GM12878 (cell line): Measurements from ENCODE around the gene CDR2L. TPM values are rescaled to one million over a fixed set of nuclear protein-coding genes. Genes with fewer than 3 reads are reported as not detected.

Source experiments
- ATAC-seq: fragments of 200-7000 bp; cut with Tn5 transposase; 3 replicates; pipeline ENCODE4 v1.9.1; 2020; ENCODE audit warnings: mild to moderate bottlenecking, moderate library complexity
- BruUV-seq: library from RNA; stranded (reverse); fragments of 400-500 nt; replicated peaks from 2 replicates; lab custom pipeline; 2021; lab: Mats Ljungman, UMichigan
- CTCF ChIA-PET: fragments of 300-600 bp; sonication (Branson Sonifier 250); formaldehyde crosslinking; extraction: SDS; loops from one replicate; lab custom pipeline; 2021; ENCODE audit warnings: inconsistent platforms; lab: Yijun Ruan, JAX
- POLR2A ChIA-PET: fragments of 350-600 bp; formaldehyde crosslinking; extraction: SDS; loops from one replicate; lab custom pipeline; 2021; ENCODE audit warnings: inconsistent platforms; lab: Charles Lee
- RAD21 ChIA-PET: fragments of 300-600 bp; sonication (Branson Sonifier 250); formaldehyde crosslinking; loops from one replicate; lab custom pipeline; 2023; ENCODE audit warnings: antibody characterized with exemption; ENCODE audit not compliant: unreplicated experiment; lab: Charles Lee
- SMC1A ChIA-PET: fragments of 300-600 bp; sonication (Branson Sonifier 250); formaldehyde crosslinking; loops from one replicate; lab custom pipeline; 2023; ENCODE audit not compliant: unreplicated experiment, uncharacterized antibody; lab: Charles Lee
- DNase-seq: peaks from one replicate; pipeline ENCODE4 v3.0.0-alpha.2; 2011; ENCODE audit warnings: low read depth, low spot score
- FAIRE-seq: peaks from 3 replicates; lab custom pipeline; 2011; peaks lifted over from hg19 to GRCh38; lab: Jason Lieb, UNC
- H2AFZ ChIP-seq: 2 replicates; pipeline ENCODE4 v1.6.0; 2011; ENCODE audit warnings: low read depth, low read length, control low read depth; ENCODE audit not compliant: control insufficient read depth
- H3K27ac ChIP-seq: 2 replicates; pipeline ENCODE4 v1.5.1; 2011; ENCODE audit warnings: control low read depth; ENCODE audit not compliant: control insufficient read depth, insufficient read depth
- H3K27me3 ChIP-seq, 2 experiments: replicated peaks in 1 of 2; 2 replicates each; pipeline versions ENCODE4 v1.6.0 to v1.6.1; 2011; ENCODE audit warnings: low read length in 1 of 2; ENCODE audit not compliant: control insufficient read depth in 2 of 2, insufficient read depth in 2 of 2
- H3K36me3 ChIP-seq, 2 experiments: 2 replicates each; pipeline ENCODE4 v1.5.1; 2011; ENCODE audit warnings: low read length in 1 of 2; ENCODE audit not compliant: control insufficient read depth in 2 of 2, insufficient read depth in 2 of 2
- H3K4me1 ChIP-seq: 2 replicates; pipeline ENCODE4 v1.6.1; 2011; ENCODE audit warnings: mild to moderate bottlenecking, low read length, moderate library complexity, mixed read lengths; ENCODE audit not compliant: control insufficient read depth, insufficient read depth
- H3K4me2 ChIP-seq: 2 replicates; pipeline ENCODE4 v1.6.0; 2011; ENCODE audit warnings: control low read depth; ENCODE audit not compliant: control insufficient read depth, insufficient read depth
- H3K4me3 ChIP-seq: fragments of 200-600 bp; sonication (generic); 2 replicates; pipeline ENCODE4 v1.5.1; 2016
- H3K79me2 ChIP-seq: 2 replicates; pipeline ENCODE4 v1.6.0; 2011; ENCODE audit warnings: low read length; ENCODE audit not compliant: control insufficient read depth, insufficient read depth
- H3K9ac ChIP-seq: 2 replicates; pipeline ENCODE4 v1.8.0; 2011; ENCODE audit warnings: low read length, control low read depth, mixed read lengths; ENCODE audit not compliant: control insufficient read depth, insufficient read depth
- H3K9me3 ChIP-seq: replicated peaks from 3 replicates; pipeline ENCODE4 v1.5.1; 2011; ENCODE audit warnings: mild to moderate bottlenecking, low read length; ENCODE audit not compliant: control insufficient read depth, insufficient read depth
- H4K20me1 ChIP-seq: 2 replicates; pipeline ENCODE4 v1.6.0; 2011; ENCODE audit not compliant: control insufficient read depth, insufficient read depth
- ASH2L ChIP-seq: fragments of 300-600, 200-600 bp; sonication (generic); IDR thresholded peaks from 2 replicates; pipeline ENCODE4 v1.6.1; 2017; ENCODE audit warnings: low read depth, mild to moderate bottlenecking, borderline replicate concordance
- CEBPZ ChIP-seq: fragments of 150-350 bp; IDR thresholded peaks from 2 replicates; pipeline ENCODE4 v1.6.1; 2016; ENCODE audit warnings: low read depth, low read length
- ESRRA ChIP-seq: IDR thresholded peaks from 2 replicates; pipeline ENCODE4 v1.6.1; 2012; ENCODE audit warnings: mild to moderate bottlenecking, low read length, improper control_type of control experiment
- SMARCA5 ChIP-seq: fragments of 450-650 bp; IDR thresholded peaks from 2 replicates; pipeline ENCODE4 v1.6.1; 2017; ENCODE audit warnings: mild to moderate bottlenecking
- SMC3 ChIP-seq: IDR thresholded peaks from 2 replicates; pipeline ENCODE4 v1.6.1; 2011; ENCODE audit warnings: low read length, improper control_type of control experiment, borderline replicate concordance
- STAT1 ChIP-seq: fragments of 450-650 bp; conservative IDR thresholded peaks from 2 replicates; pipeline ENCODE4 v1.6.1; 2014; ENCODE audit warnings: antibody characterized with exemption, mild to moderate bottlenecking
- SUPT20H ChIP-seq: IDR thresholded peaks from 2 replicates; pipeline ENCODE4 v1.6.1; 2011; ENCODE audit warnings: low read depth, mild to moderate bottlenecking, low read length, moderate library complexity, borderline replicate concordance; ENCODE audit not compliant: control insufficient read depth
- WGBS: methylation state at CpG from one replicate; pipeline ENCODE4 v1.1.6; 2016; ENCODE audit warnings: low lambda C conversion rate; ENCODE audit not compliant: insufficient replicate concordance, insufficient coverage; ENCODE audit errors: missing lambda C conversion rate; 5-methylcytosine and 5-hydroxymethylcytosine counted together
- in situ Hi-C: fragments of 300-500 bp; cut with MboI; formaldehyde crosslinking; loops from 9 replicates; pipeline ENCODE4 v1.14.3; 2018; ENCODE audit warnings: mixed read lengths
- intact Hi-C: fragments of 100-400 bp; cut with micrococcal nuclease; formaldehyde crosslinking; loops from one replicate; pipeline ENCODE4 v1.14.2; 2022; ENCODE audit not compliant: unreplicated experiment
- polyA plus RNA-seq, 11 experiments: library from polyadenylated mRNA; depleted of rRNA in 4 of 11; unstranded in 6 of 11; stranded (reverse) in 5 of 11; fragments of >200 nt; fragmentation: Nextera tagmentation in 4 of 11; fragmentation: Illumina TruSeq in 1 of 11; extraction: Ambion mirVana in 4 of 11; extraction: Trizol in 1 of 11; gene quantifications; 1 replicate in 1 of 11; 2 replicates in 10 of 11; pipeline versions ENCODE4 v1.2.1 to v1.2.3, GENCODE V29; 2011 to 2016; ENCODE audit warnings: inconsistent platforms in 2 of 11, missing spikeins in 2 of 11, low read depth in 1 of 11
- total RNA-seq, 4 experiments: library from RNA; depleted of rRNA in 3 of 4; stranded (reverse); fragments of >200 nt in 3 of 4; fragmentation: Illumina TruSeq in 1 of 4; extraction: Trizol in 1 of 4; gene quantifications; 2 replicates each; pipeline versions ENCODE4 v1.2.1 to v1.2.3, GENCODE V29; 2013 to 2021
- TF ChIP-seq, protein P1 (sequence below), 3 experiments: IDR thresholded peaks in 2 of 3; conservative IDR thresholded peaks in 1 of 3; 2 replicates each; pipeline ENCODE4 v1.5.1; 2011; ENCODE audit warnings: low read depth in 3 of 3, low read length in 3 of 3, mild to moderate bottlenecking in 3 of 3, control low read depth in 2 of 3, moderate library complexity in 2 of 3, inconsistent platforms in 1 of 3, mixed read lengths in 1 of 3; ENCODE audit not compliant: control insufficient read depth in 2 of 3, insufficient read depth in 1 of 3; ENCODE audit errors: extremely low read depth in 1 of 3

CDR2L gene
- total and polyA plus RNA-seq, 10 of the 15 experiments (the other 5 are each of a cell fraction or from before 2014, with no cell fraction given), result 0.03 to 0.18 (median 0.04) TPM; not detected in 6

GRCh38 chr17:74938194-74938950 lies 49.1 kb upstream of the CDR2L start:
- ChIA-PET RAD21 (interaction anchor here (1.2 kb wide), 1 partner anchor 20 kb away, joined by 4 read pairs; no protein-coding TSS in a partner anchor), CTCF (interaction anchor here (0.7 to 1.8 kb wide), 4 partner anchors 13 to 22 kb away, joined by 3 to 7 read pairs (median 4); partner anchors contain the start of gene OTOP2), POLR2A (interaction anchor here (0.8 kb wide), 1 partner anchor 17 kb away, joined by 3 read pairs; no protein-coding TSS in a partner anchor), SMC1A (no interaction called here)
- intact Hi-C loops, result no loop called here
- no peaks in the 10 kb centered on the region for H3K36me3 ChIP-seq
- no peak overlapping the region for H3K4me2 ChIP-seq
- no peaks in the 10 kb centered on the region for H3K4me1 ChIP-seq
- ATAC-seq (no peak), FAIRE-seq (no peak), DNase-seq (no peak)
- WGBS, result 23% methylated on average over 8 of the region's 8 CpGs
- H4K20me1 ChIP-seq, result no peaks in the 10 kb centered on the region
- H3K27me3 ChIP-seq, result peaks cover 3 to 9% of the 10 kb centered on the region in 2 experiments; a peak in 3 of 4 replicates
- H3K9ac ChIP-seq, result no peak overlapping the region
- H3K27ac ChIP-seq, result no peak overlapping the region
- TF ChIP-seq STAT1 (no peak), SUPT20H (no peak), ASH2L (no peak), ESRRA (no peak), SMARCA5 (no peak), SMC3 (no peak), CEBPZ (no peak)
- TF ChIP-seq, protein P1, sequence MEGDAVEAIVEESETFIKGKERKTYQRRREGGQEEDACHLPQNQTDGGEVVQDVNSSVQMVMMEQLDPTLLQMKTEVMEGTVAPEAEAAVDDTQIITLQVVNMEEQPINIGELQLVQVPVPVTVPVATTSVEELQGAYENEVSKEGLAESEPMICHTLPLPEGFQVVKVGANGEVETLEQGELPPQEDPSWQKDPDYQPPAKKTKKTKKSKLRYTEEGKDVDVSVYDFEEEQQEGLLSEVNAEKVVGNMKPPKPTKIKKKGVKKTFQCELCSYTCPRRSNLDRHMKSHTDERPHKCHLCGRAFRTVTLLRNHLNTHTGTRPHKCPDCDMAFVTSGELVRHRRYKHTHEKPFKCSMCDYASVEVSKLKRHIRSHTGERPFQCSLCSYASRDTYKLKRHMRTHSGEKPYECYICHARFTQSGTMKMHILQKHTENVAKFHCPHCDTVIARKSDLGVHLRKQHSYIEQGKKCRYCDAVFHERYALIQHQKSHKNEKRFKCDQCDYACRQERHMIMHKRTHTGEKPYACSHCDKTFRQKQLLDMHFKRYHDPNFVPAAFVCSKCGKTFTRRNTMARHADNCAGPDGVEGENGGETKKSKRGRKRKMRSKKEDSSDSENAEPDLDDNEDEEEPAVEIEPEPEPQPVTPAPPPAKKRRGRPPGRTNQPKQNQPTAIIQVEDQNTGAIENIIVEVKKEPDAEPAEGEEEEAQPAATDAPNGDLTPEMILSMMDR (IDR thresholded peaks at IDR 0.05 in 2 of 3, conservative IDR thresholded peaks at IDR 0.05 in 1 of 3; ENCODE audit: control insufficient read depth in 2 of 3, extremely low read depth in 1 of 3, insufficient read depth in 1 of 3, low read depth in 3 of 3, low read length in 3 of 3), result no peak
- H3K9me3 ChIP-seq, result no peaks in the 10 kb centered on the region
- in situ Hi-C loops, result no loop called here
- BruUV-seq, result no TSS peak
- H3K4me3 ChIP-seq, result no peak overlapping the region
- H2AFZ ChIP-seq, result no peak overlapping the region
- no peaks in the 10 kb centered on the region for H3K79me2 ChIP-seq
